PC-3 (cell line): Measurements from ENCODE around the gene DTD1. TPM values are rescaled to one million over a fixed set of nuclear protein-coding genes. Genes with fewer than 3 reads are reported as not detected.

Source experiments
- ATAC-seq: fragments of 200-7000 bp; cut with Tn5 transposase; 2 replicates; pipeline ENCODE4 v1.9.1; 2020; ENCODE audit warnings: mild to moderate bottlenecking, moderate library complexity
- BruUV-seq: library from RNA; stranded (reverse); fragments of 400-500 nt; replicated peaks from 2 replicates; lab custom pipeline; 2021; lab: Mats Ljungman, UMichigan
- CTCF ChIA-PET: fragments of 300-600 bp; sonication (Branson Sonifier 250); formaldehyde crosslinking; loops from one replicate; lab custom pipeline; 2022; ENCODE audit warnings: antibody characterized with exemption; lab: Charles Lee
- POLR2A ChIA-PET: fragments of 300-600 bp; sonication (Branson Sonifier 250); formaldehyde crosslinking; loops from one replicate; lab custom pipeline; 2022; ENCODE audit warnings: antibody characterized with exemption; ENCODE audit not compliant: unreplicated experiment; lab: Charles Lee
- DNase-seq: peaks from one replicate; pipeline ENCODE4 v3.0.0-alpha.2; 2015
- H2AFZ ChIP-seq: fragments of 300-600 bp; sonication (generic); 2 replicates; pipeline ENCODE4 v1.6.0; 2016; ENCODE audit warnings: antibody characterized with exemption, low read length
- H3F3A ChIP-seq: fragments of 300-600 bp; sonication (generic); one replicate; pipeline ENCODE4 v1.6.0; 2017; ENCODE audit warnings: antibody characterized with exemption, low read length, control low read depth, mild to moderate bottlenecking; ENCODE audit not compliant: unreplicated experiment
- H3K27ac ChIP-seq: fragments of 300-600 bp; sonication (generic); 2 replicates; pipeline ENCODE4 v1.5.1; 2016; ENCODE audit warnings: mild to moderate bottlenecking, low read length
- H3K27me3 ChIP-seq: fragments of 300-600 bp; sonication (generic); 2 replicates; pipeline ENCODE4 v1.6.1; 2016; ENCODE audit warnings: low read length, mixed read lengths
- H3K36me3 ChIP-seq: fragments of 300-600 bp; sonication (generic); 2 replicates; pipeline ENCODE4 v1.6.1; 2016; ENCODE audit warnings: low read depth, mixed run types, low read length, mixed read lengths
- H3K4me1 ChIP-seq: fragments of 300-600 bp; sonication (generic); 2 replicates; pipeline ENCODE4 v1.5.1; 2016; ENCODE audit warnings: low read length; ENCODE audit not compliant: insufficient read depth
- H3K4me2 ChIP-seq: fragments of 300-600 bp; sonication (generic); 2 replicates; pipeline ENCODE4 v1.6.0; 2016; ENCODE audit warnings: low read length
- H3K4me3 ChIP-seq: fragments of 300-600 bp; sonication (generic); 2 replicates; pipeline ENCODE4 v1.5.1; 2016; ENCODE audit warnings: mild to moderate bottlenecking, low read length, mixed read lengths
- H3K79me2 ChIP-seq: fragments of 300-600 bp; sonication (generic); 2 replicates; pipeline ENCODE4 v1.6.1; 2017; ENCODE audit warnings: low read length, mixed read lengths
- H3K9ac ChIP-seq: fragments of 300-600 bp; sonication (generic); 2 replicates; pipeline ENCODE4 v1.6.0; 2016; ENCODE audit warnings: mild to moderate bottlenecking, low read length
- H3K9me2 ChIP-seq: fragments of 300-600 bp; sonication (generic); replicated peaks from 2 replicates; pipeline ENCODE4 v1.6.1; 2016; ENCODE audit warnings: mixed run types, low read length, mixed read lengths
- H3K9me3 ChIP-seq: fragments of 300-600 bp; sonication (generic); 2 replicates; pipeline ENCODE4 v1.6.1; 2016; ENCODE audit warnings: low read length, mixed read lengths
- H4K20me1 ChIP-seq: fragments of 300-600 bp; sonication (generic); 2 replicates; pipeline ENCODE4 v1.6.1; 2016; ENCODE audit warnings: low read length, mixed read lengths
- EZH2 ChIP-seq: fragments of 300-600 bp; sonication (generic); IDR thresholded peaks from one replicate; pipeline ENCODE4 v1.6.1; 2017; ENCODE audit warnings: antibody characterized with exemption, mild to moderate bottlenecking, low read length; ENCODE audit not compliant: unreplicated experiment
- EZH2phosphoT487 ChIP-seq: fragments of 300-600 bp; sonication (generic); IDR thresholded peaks from 2 replicates; pipeline ENCODE4 v1.6.1; 2018; ENCODE audit warnings: mild to moderate bottlenecking, antibody characterized with exemption, low read length, borderline replicate concordance
- intact Hi-C: fragments of 100-400 bp; cut with micrococcal nuclease; formaldehyde crosslinking; loops from 2 replicates; pipeline ENCODE4 v1.9.0; 2023
- total RNA-seq: library from RNA; depleted of rRNA; stranded (reverse); fragments of >200 nt; gene quantifications from 2 replicates; pipeline ENCODE4 v1.2.3, GENCODE V29; 2014
- TF ChIP-seq, protein P1 (sequence below): fragments of 300-600 bp; sonication (generic); conservative IDR thresholded peaks from 2 replicates; pipeline ENCODE4 v1.5.1; 2017; ENCODE audit warnings: antibody characterized with exemption, low read depth, mild to moderate bottlenecking, low read length

The DTD1 gene
- total RNA-seq, 1 experiment from 2014 or later = 124 TPM

DNA sequence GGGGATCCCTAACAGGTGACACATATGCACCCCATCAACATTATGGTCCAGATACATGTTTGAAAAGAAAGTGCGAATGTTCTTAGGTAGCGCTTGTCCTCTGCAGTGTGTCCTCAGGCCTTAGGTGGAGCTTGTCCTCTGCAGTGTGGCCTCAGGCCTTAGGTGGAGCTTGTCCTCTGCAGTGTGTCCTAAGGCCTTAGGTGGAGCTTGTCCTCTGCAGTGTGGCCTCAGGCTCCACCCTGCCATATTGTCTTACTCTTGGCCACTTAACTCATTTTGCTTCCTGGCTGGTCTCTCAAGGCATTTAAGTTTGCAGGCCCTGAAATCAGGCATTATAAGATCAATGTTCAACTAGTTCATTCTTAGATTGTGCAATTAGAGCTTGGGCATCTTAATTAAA is 151.0 kb downstream of the DTD1 start:
- no peak overlapping the region for H3K27ac ChIP-seq
- H3K27me3 ChIP-seq = no peaks in the 10 kb centered on the region

DNA sequence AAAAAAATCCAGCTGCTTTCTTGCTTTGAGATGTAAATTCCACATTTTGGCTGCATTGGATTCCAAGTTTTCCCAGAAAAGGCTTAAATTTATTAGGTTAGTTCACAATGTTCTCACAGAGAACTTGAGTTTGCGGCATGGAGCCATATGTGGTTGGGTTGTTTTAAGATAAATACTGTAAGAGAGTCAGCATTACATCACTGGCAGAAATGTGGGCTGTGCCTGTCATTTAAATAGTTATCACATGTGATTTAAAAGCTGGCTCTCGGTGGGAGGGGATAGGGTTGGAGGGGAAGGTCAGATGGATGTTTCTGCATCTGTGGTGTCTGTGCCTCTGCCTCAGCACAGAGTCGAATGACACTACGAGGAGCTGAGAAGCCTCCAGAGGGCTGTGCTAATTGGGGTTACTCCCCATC is 151.9 kb downstream of the DTD1 start:
- Histone ChIP-seq H3K4me3 (no peak overlapping the region), H3K79me2 (no peaks in the 10 kb centered on the region), H3K9me2 (no peaks in the 10 kb centered on the region), H3K27ac (no peak overlapping the region), H3F3A (no peaks in the 10 kb centered on the region), H4K20me1 (no peaks in the 10 kb centered on the region), H3K27me3 (no peaks in the 10 kb centered on the region), H2AFZ (no peak overlapping the region), H3K9ac (no peak overlapping the region), H3K4me2 (no peak overlapping the region), H3K9me3 (no peaks in the 10 kb centered on the region), H3K4me1 (no peaks in the 10 kb centered on the region; the same call in 1 of the 2 replicates), H3K36me3 (no peaks in the 10 kb centered on the region)
- intact Hi-C loops = no loop called here
- ATAC-seq (no peak), DNase-seq (no peak)
- ChIA-PET CTCF (no interaction called here), POLR2A (no interaction called here)
- TF ChIP-seq EZH2 (no peak), EZH2phosphoT487 (no peak)
- TF ChIP-seq, protein P1, sequence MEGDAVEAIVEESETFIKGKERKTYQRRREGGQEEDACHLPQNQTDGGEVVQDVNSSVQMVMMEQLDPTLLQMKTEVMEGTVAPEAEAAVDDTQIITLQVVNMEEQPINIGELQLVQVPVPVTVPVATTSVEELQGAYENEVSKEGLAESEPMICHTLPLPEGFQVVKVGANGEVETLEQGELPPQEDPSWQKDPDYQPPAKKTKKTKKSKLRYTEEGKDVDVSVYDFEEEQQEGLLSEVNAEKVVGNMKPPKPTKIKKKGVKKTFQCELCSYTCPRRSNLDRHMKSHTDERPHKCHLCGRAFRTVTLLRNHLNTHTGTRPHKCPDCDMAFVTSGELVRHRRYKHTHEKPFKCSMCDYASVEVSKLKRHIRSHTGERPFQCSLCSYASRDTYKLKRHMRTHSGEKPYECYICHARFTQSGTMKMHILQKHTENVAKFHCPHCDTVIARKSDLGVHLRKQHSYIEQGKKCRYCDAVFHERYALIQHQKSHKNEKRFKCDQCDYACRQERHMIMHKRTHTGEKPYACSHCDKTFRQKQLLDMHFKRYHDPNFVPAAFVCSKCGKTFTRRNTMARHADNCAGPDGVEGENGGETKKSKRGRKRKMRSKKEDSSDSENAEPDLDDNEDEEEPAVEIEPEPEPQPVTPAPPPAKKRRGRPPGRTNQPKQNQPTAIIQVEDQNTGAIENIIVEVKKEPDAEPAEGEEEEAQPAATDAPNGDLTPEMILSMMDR = no peak
- BruUV-seq = no TSS peak

More for the DNA sequence above, 151.0 kb downstream of the DTD1 start:
- H4K20me1 ChIP-seq = no peaks in the 10 kb centered on the region
- no peaks in the 10 kb centered on the region; the same call in 1 of the 2 replicates for H3K4me1 ChIP-seq
- H3K4me2 ChIP-seq = no peak overlapping the region
- no TSS peak for BruUV-seq
- H3K4me3 ChIP-seq = no peak overlapping the region
- CTCF ChIA-PET = no interaction called here
- no peaks in the 10 kb centered on the region for H3K9me2 ChIP-seq
- H2AFZ ChIP-seq = no peak overlapping the region
- no peaks in the 10 kb centered on the region for H3K9me3 ChIP-seq
- H3K9ac ChIP-seq = no peak overlapping the region
- no peak for DNase-seq
- TF ChIP-seq EZH2 (no peak), EZH2phosphoT487 (no peak)
- no peaks in the 10 kb centered on the region for H3K79me2 ChIP-seq
- no peaks in the 10 kb centered on the region for H3F3A ChIP-seq
- intact Hi-C loops = no loop called here
- ATAC-seq = no peak
- no peaks in the 10 kb centered on the region for H3K36me3 ChIP-seq
- POLR2A ChIA-PET = no interaction called here

DNA sequence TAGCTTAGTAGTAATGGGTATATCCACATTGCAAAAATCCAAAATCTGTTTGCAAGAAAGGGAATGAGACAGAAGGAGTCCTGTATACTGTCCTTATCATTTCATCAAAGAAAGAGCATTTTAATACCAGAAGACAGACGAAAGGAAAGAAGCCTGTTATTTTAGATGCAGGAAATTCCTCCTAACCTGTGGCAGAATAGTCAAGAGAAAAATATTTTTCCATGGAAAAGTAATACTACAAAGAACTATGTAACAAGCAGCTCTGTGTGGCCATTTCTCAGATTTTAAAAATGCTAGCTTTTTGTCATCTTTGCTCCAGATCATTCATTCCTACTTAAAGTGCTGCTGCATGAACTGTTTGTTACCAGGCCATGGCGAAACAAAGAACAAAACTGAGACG is 152.9 kb downstream of the DTD1 start:
- ATAC-seq (no peak), DNase-seq (no peak)
- no peak overlapping the region for H3K27ac ChIP-seq
- H3K4me2 ChIP-seq = no peak overlapping the region
- H3K9me2 ChIP-seq = no peaks in the 10 kb centered on the region
- H3K4me1 ChIP-seq = no peaks in the 10 kb centered on the region; the same call in 1 of the 2 replicates
- H2AFZ ChIP-seq = no peak overlapping the region
- H3K27me3 ChIP-seq = no peaks in the 10 kb centered on the region
- ChIA-PET CTCF (no interaction called here), POLR2A (interaction anchor here (0.6 kb wide), 1 partner anchor 111 kb away, joined by 4 read pairs; no protein-coding TSS in a partner anchor)
- H3K79me2 ChIP-seq = no peaks in the 10 kb centered on the region
- intact Hi-C loops = no loop called here
- H3K9me3 ChIP-seq = no peaks in the 10 kb centered on the region
- TF ChIP-seq EZH2phosphoT487 = no peak
- TF ChIP-seq, protein P1 = no peak
- TF ChIP-seq EZH2 = no peak
- BruUV-seq = no TSS peak
- H3K36me3 ChIP-seq = 0 out of 2 replicates have a peak, but pooled peaks cover 2% of the 10 kb centered on the region
- H3F3A ChIP-seq = no peaks in the 10 kb centered on the region
- H3K4me3 ChIP-seq = no peak overlapping the region
- H3K9ac ChIP-seq = no peak overlapping the region
- no peaks in the 10 kb centered on the region for H4K20me1 ChIP-seq
